ENCODE data around the gene PLEKHN1.
A peak's percentile ranks its signal among the peaks of the same experiment; 100 is the strongest.
"Not testable (repeated sequence)": the region's sequence is repeated elsewhere in the genome, so short reads cannot be mapped to it uniquely, and the experiment has no call there.

The PLEKHN1 gene

GRCh38 chr1:942864-943533, 23.3 kb upstream of the PLEKHN1 start:
- DNase-seq: no peak

GRCh38 chr1:943545-944340, 22.5 kb upstream of the PLEKHN1 start:
- no peak for DNase-seq

- no peak for DNase-seq
Measured at GRCh38 chr1:944341-945325, 21.6 kb upstream of the PLEKHN1 start.

- no peak for DNase-seq
Measured at GRCh38 chr1:945688-946556, 20.4 kb upstream of the PLEKHN1 start.

GRCh38 chr1:946811-947210, 19.5 kb upstream of the PLEKHN1 start:
- not testable (repeated sequence) for DNase-seq

GRCh38 chr1:947958-948357, 18.3 kb upstream of the PLEKHN1 start:
- no peak for DNase-seq

GRCh38 chr1:950268-950667, 16.0 kb upstream of the PLEKHN1 start:
- DNase-seq: no peak

- DNase-seq: no peak
Measured at GRCh38 chr1:950881-951280, 15.4 kb upstream of the PLEKHN1 start.

GRCh38 chr1:951364-951763, 14.9 kb upstream of the PLEKHN1 start:
- DNase-seq: no peak

- DNase-seq: no peak
Measured at GRCh38 chr1:952201-952600, 14.1 kb upstream of the PLEKHN1 start.

- no peak for DNase-seq
Measured at GRCh38 chr1:952603-953002, 13.7 kb upstream of the PLEKHN1 start.

GRCh38 chr1:953524-954320, 12.6 kb upstream of the PLEKHN1 start:
- DNase-seq: no peak

- no peak for DNase-seq
Measured at GRCh38 chr1:954927-955326, 11.4 kb upstream of the PLEKHN1 start.

GRCh38 chr1:955474-955873, 10.8 kb upstream of the PLEKHN1 start:
- DNase-seq: no peak

- DNase-seq: no peak
Measured at GRCh38 chr1:956636-957035, 9.6 kb upstream of the PLEKHN1 start.

- DNase-seq: peak; percentile 87
Measured at GRCh38 chr1:958823-959730, 7.2 kb upstream of the PLEKHN1 start, which contains the start of gene NOC2L. Gene NOC2L (minus strand): TSS chr1:959256. CDS start chr1:959240, 16 bp downstream.

- no peak for DNase-seq
Measured at GRCh38 chr1:959731-960362, 6.4 kb upstream of the PLEKHN1 start.

GRCh38 chr1:960363-961131, 5.7 kb upstream of the PLEKHN1 start, which contains the start of gene KLHL17:
Gene KLHL17 (plus strand): TSS chr1:960584. CDS start chr1:960694, 110 bp downstream.
- peak; percentile 66 for DNase-seq

Measured in central memory CD4-positive, alpha-beta T cell (primary cell).